NT2/D1 (cell line): ENCODE measurements around the gene CYB5A.

Experiments
- DNase-seq: peaks from one replicate; pipeline ENCODE4 v3.0.0-alpha.2; 2011; ENCODE audit warnings: low read depth, low spot score
- H3K27me3 ChIP-seq: 2 replicates; pipeline ENCODE4 v1.6.0; 2011; ENCODE audit warnings: mild to moderate bottlenecking; ENCODE audit not compliant: insufficient read length, insufficient read depth
- H3K36me3 ChIP-seq: 2 replicates; pipeline ENCODE4 v1.6.1; 2011; ENCODE audit warnings: mild to moderate bottlenecking, low read length, mixed read lengths; ENCODE audit not compliant: insufficient read depth, insufficient read length
- H3K4me1 ChIP-seq: 2 replicates; pipeline ENCODE4 v1.5.1; 2011; ENCODE audit not compliant: insufficient read depth, insufficient read length
- H3K4me3 ChIP-seq: 2 replicates; pipeline ENCODE4 v1.5.1; 2011; ENCODE audit warnings: low read depth; ENCODE audit not compliant: insufficient read length
- H3K9ac ChIP-seq: 2 replicates; pipeline ENCODE4 v1.6.0; 2011; ENCODE audit warnings: low read depth; ENCODE audit not compliant: insufficient read length
- H3K9me3 ChIP-seq: 2 replicates; pipeline ENCODE4 v1.5.1; 2011; ENCODE audit warnings: mild to moderate bottlenecking, low read length; ENCODE audit not compliant: insufficient read depth
- SUZ12 ChIP-seq: IDR thresholded peaks from 2 replicates; pipeline ENCODE4 v1.6.1; 2011; ENCODE audit not compliant: insufficient read length, insufficient read depth; ENCODE audit errors: extremely low read depth
- YY1 ChIP-seq: IDR thresholded peaks from 2 replicates; pipeline ENCODE4 v1.6.1; 2011; ENCODE audit not compliant: insufficient read length, insufficient read depth
- ZNF274 ChIP-seq: IDR thresholded peaks from 2 replicates; pipeline ENCODE4 v1.6.1; 2011; ENCODE audit warnings: mild to moderate bottlenecking, low read depth, low read length

The CYB5A gene

DNA sequence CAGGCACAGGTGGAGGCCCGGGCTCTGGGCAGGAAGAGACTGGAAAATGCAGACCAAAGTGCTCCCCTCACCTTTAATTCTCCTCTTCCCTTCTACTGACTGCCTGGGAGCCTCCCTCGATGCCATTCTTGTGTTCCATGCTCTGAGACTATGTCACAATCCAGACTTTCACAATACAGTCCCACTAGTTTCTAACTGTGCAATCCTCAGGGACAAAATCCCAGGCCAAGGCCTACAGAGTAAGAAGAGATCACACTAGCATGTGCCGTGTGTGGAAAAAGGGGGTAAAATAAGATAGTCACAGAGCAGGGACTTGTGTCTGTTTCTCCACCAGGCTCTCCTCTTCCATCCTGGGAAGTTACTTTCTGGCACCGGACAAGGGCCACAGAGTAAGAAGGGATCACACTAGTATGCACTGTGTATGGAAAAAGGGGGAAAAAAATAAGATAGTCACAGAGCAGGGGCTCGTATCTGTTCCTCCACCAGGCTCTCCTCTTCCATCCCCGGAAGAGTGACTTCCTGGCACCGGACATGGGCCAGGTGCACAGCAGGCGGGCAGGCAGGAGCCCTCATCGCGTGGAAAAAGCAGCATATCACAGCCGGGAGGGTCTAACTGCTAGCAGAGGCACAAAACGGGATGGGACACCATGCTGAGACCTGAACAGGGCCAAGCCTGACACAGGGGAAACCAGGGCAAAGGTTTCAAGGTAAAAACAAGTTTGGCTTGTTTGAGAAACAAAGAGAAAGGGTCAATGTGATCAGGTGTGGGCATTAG, 9.6 kb downstream of the CYB5A start:
- Histone ChIP-seq H3K9me3 (peaks cover 6% of the 10 kb centered on the region; the same call in 1 of the 2 replicates), H3K36me3 (peaks cover 3% of the 10 kb centered on the region), H3K4me3 (no peak overlapping the region), H3K4me1 (peaks cover 12% of the 10 kb centered on the region), H3K27me3 (peaks cover 6% of the 10 kb centered on the region), H3K9ac (no peak overlapping the region)
- DNase-seq: no peak
- TF ChIP-seq SUZ12 (no peak), ZNF274 (no peak), YY1 (no peak)

DNA sequence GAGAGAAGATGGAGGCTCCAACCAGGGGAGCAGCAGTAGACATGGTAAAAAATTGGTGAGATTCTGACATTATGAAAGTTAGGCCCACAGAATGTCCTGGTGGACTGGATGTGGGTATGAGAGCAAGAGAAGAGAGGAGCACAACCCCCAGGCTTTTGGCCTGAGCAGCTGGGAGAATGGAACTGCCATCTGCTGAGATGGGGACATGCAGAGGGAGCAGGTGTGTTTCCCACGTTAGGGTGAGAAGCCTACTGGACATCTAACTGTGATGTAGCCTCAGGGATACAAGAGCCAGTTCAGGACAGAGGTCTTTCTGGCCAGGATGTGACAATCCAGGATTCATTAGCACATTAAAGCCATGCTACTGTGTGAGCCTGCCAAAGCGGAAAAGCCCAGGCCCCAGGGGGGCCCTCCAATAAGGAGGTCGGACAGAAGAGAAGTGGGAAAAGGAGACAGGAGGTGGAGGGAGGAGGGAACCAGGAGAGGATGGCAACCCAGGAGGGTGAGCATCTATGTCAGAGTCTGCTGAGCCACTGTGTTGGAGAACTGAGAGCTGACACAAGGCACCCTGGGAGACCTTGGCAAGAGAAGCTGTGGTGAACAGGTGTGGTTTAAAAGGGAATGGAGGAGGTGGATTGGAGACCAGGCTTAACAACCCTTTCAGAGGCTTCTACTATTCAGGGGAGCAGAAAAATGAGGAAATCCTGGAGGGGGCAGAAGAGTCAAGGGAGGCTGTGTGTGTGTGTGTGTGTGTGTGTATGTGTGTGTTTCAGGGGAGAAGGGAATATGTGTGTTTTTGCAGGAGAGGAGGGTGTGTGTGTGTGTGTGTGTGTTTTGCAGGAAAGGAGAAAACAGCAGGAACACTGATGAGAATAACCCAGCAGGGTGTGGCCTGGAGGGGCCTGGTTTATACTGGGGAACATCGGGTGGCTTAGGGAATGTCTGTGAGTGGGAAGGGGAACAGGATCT, 10.5 kb downstream of the CYB5A start:
- H3K9me3 ChIP-seq: peaks cover 6% of the 10 kb centered on the region; the same call in 1 of the 2 replicates
- no peak overlapping the region for H3K9ac ChIP-seq
- H3K4me3 ChIP-seq: no peak overlapping the region
- no peak for TF ChIP-seq SUZ12
- TF ChIP-seq YY1: no peak
- no peak for TF ChIP-seq ZNF274
- peaks cover 12% of the 10 kb centered on the region for H3K4me1 ChIP-seq
- H3K27me3 ChIP-seq: peaks cover 6% of the 10 kb centered on the region
- peaks cover 3% of the 10 kb centered on the region for H3K36me3 ChIP-seq
- peak; percentile 77 for DNase-seq

DNA sequence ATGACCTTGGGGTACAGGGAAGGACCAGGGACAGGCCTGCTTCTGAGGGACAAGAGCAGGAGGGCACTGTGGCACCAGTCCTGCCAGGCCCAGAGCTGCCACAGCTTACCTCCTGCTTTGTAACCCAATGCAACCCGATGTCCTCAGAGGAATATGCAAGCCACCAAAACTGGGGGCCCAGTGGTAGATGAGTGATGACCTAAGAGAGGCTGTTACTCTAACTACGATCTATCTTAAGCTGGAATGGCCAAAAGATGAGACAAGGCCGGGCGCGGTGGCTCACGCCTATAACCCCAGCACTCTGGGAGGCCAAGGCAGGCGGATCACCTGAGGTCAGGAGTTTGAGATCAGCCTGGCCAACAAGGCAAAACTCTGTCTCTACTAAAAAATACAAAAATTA, 12.8 kb downstream of the CYB5A start:
- peaks cover 6% of the 10 kb centered on the region; the same call in 1 of the 2 replicates for H3K9me3 ChIP-seq
- no peak for DNase-seq
- peaks cover 12% of the 10 kb centered on the region for H3K4me1 ChIP-seq
- TF ChIP-seq SUZ12 (no peak), YY1 (no peak), ZNF274 (no peak)
- H3K36me3 ChIP-seq: peaks cover 3% of the 10 kb centered on the region
- H3K4me3 ChIP-seq: no peak overlapping the region
- H3K9ac ChIP-seq: no peak overlapping the region
- H3K27me3 ChIP-seq: peaks cover 6% of the 10 kb centered on the region

- H3K36me3 ChIP-seq: peaks cover 3% of the 10 kb centered on the region
- H3K9me3 ChIP-seq: peaks cover 6% of the 10 kb centered on the region; the same call in 1 of the 2 replicates
- no peak for DNase-seq
- H3K9ac ChIP-seq: no peak overlapping the region
- no peak overlapping the region for H3K4me3 ChIP-seq
- TF ChIP-seq ZNF274 (no peak), YY1 (no peak), SUZ12 (no peak)
- H3K4me1 ChIP-seq: peaks cover 8% of the 10 kb centered on the region
- H3K27me3 ChIP-seq: peaks cover 6% of the 10 kb centered on the region
Observed at GRCh38 chr18:74278058-74278457, 13.7 kb downstream of the CYB5A start.

DNA sequence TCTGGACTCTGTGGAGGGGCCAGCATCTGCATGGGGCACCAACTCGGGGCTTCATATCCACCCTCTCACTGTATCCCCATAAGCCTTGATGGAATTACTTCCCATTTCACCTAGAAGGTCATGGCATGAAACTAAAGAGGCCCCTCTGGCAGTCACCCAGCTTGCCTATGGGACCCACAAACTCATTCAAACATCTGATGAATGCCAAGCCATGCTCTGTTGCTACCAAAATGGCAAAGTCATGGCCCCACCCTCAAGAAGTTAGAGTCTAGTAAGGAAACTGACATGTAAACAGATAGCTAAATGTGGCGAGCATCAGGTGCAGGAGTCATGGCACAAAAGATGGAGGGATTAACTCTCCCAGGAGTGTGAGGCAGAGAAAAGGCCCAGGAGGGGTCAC, 14.5 kb downstream of the CYB5A start:
- H3K4me3 ChIP-seq: no peak overlapping the region
- no peak overlapping the region for H3K9ac ChIP-seq
- peaks cover 3% of the 10 kb centered on the region for H3K36me3 ChIP-seq
- peaks cover 6% of the 10 kb centered on the region for H3K27me3 ChIP-seq
- H3K9me3 ChIP-seq: peaks cover 6% of the 10 kb centered on the region; the same call in 1 of the 2 replicates
- no peaks in the 10 kb centered on the region for H3K4me1 ChIP-seq
- TF ChIP-seq ZNF274 (no peak), YY1 (no peak), SUZ12 (no peak)
- no peak for DNase-seq

DNA sequence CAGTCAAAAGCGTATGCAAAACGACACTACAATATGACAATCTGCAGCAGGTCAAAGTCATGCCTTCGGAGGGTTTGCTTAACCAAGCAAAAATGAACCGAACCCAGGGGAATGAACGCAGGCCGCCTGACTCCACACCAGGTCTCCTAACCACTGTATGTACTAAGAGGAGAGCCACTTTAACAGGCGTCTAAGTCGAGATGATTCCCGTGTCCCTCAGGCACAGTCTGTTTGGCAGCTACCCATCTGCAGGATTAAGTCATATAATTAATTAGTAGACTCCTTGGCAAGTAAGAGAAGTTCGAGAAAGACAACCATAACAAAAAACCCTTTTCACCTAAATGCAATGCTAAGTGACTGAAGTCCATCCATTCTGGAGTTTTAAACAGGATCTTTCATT, 15.2 kb downstream of the CYB5A start:
- TF ChIP-seq ZNF274: no peak
- TF ChIP-seq YY1: no peak
- TF ChIP-seq SUZ12: no peak

DNA sequence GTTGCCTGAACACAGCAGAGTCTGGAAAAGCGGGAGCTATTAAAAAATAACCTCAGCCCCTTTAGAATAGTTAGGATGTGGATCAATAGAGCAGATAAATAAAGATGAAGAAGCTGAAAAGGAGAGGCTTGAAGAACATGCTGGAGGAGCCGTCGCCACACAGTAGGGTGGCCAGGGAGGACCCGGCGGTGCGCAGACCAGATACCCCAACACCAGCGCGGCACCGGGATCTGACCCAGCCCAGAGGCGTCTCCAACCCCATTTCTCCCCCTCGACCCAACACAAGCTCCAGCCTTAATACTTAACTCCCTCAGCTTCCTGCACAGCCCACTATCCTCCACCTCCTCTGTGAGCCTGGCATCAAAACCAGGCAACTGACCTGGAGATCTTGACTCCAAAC, 16.0 kb downstream of the CYB5A start:
- DNase-seq: no peak
- Histone ChIP-seq H3K4me1 (no peaks in the 10 kb centered on the region), H3K9ac (no peak overlapping the region), H3K36me3 (peaks cover 3% of the 10 kb centered on the region), H3K9me3 (peaks cover 6% of the 10 kb centered on the region; the same call in 1 of the 2 replicates), H3K27me3 (peaks cover 6% of the 10 kb centered on the region), H3K4me3 (no peak overlapping the region)
- TF ChIP-seq ZNF274: no peak
- TF ChIP-seq SUZ12: no peak
- TF ChIP-seq YY1: no peak

More for the DNA sequence above, 15.2 kb downstream of the CYB5A start:
- H3K36me3 ChIP-seq: peaks cover 3% of the 10 kb centered on the region
- no peak overlapping the region for H3K4me3 ChIP-seq
- no peak overlapping the region for H3K9ac ChIP-seq
- H3K4me1 ChIP-seq: no peaks in the 10 kb centered on the region
- peaks cover 6% of the 10 kb centered on the region for H3K27me3 ChIP-seq
- H3K9me3 ChIP-seq: peaks cover 6% of the 10 kb centered on the region; the same call in 1 of the 2 replicates
- no peak for DNase-seq
